ENCODE data around the gene TCF12.
A peak's percentile ranks its signal among the peaks of the same experiment; 100 is the strongest.

Gene TCF12

GRCh38 chr15:57298843-57299550 is 380.6 kb downstream of the TCF12 start:
- TF ChIP-seq CTCF (conservative IDR thresholded peaks at IDR 0.05; ENCODE audit: low read length): no peak
- no peak overlapping the region for H3K4me3 ChIP-seq (ENCODE audit: low read length)
- no peak for DNase-seq (ENCODE audit: low read depth)

GRCh38 chr15:57301307-57301706 is 382.9 kb downstream of the TCF12 start:
- no peak overlapping the region for H3K4me3 ChIP-seq (ENCODE audit: low read length)
- no peak for DNase-seq (ENCODE audit: low read depth)
- TF ChIP-seq CTCF (conservative IDR thresholded peaks at IDR 0.05; ENCODE audit: low read length): no peak

- no peak for DNase-seq (ENCODE audit: low read depth)
- TF ChIP-seq CTCF (conservative IDR thresholded peaks at IDR 0.05; ENCODE audit: low read length): no peak
- H3K4me3 ChIP-seq (ENCODE audit: low read length): no peak overlapping the region
Measured at GRCh38 chr15:57302640-57303257, 384.3 kb downstream of the TCF12 start.

- H3K4me3 ChIP-seq (ENCODE audit: low read length): no peak overlapping the region
- TF ChIP-seq CTCF (conservative IDR thresholded peaks at IDR 0.05; ENCODE audit: low read length): no peak
- no peak for DNase-seq (ENCODE audit: low read depth)
Measured at GRCh38 chr15:57305009-57305408, 386.6 kb downstream of the TCF12 start.

- peak; percentile 64 for DNase-seq (ENCODE audit: low read depth)
- peak overlapping the region; percentile 65 for H3K4me3 ChIP-seq (ENCODE audit: low read length)
- peak; percentile 65 for TF ChIP-seq CTCF (conservative IDR thresholded peaks at IDR 0.05; ENCODE audit: low read length)
Measured at GRCh38 chr15:57306161-57306943, 387.9 kb downstream of the TCF12 start.

GRCh38 chr15:57306944-57307411 is 388.5 kb downstream of the TCF12 start:
- H3K4me3 ChIP-seq (ENCODE audit: low read length): peak overlapping the region; percentile 65
- DNase-seq (ENCODE audit: low read depth): no peak
- no peak for TF ChIP-seq CTCF (conservative IDR thresholded peaks at IDR 0.05; ENCODE audit: low read length)
